GM19043 (cell line): ENCODE measurements around the gene PPIA.
A peak's percentile ranks its signal among the peaks of the same experiment; 100 is the strongest.
"Not testable (repeated sequence)": the region's sequence is repeated elsewhere in the genome, so short reads cannot be mapped to it uniquely, and the experiment has no call there.

Source experiments
- ATAC-seq: cut with Tn5 transposase; IDR thresholded peaks from one replicate; pipeline ENCODE4 v1.9.1; 2021; ENCODE audit warnings: low read depth; ENCODE audit not compliant: unreplicated experiment

Gene PPIA

DNA sequence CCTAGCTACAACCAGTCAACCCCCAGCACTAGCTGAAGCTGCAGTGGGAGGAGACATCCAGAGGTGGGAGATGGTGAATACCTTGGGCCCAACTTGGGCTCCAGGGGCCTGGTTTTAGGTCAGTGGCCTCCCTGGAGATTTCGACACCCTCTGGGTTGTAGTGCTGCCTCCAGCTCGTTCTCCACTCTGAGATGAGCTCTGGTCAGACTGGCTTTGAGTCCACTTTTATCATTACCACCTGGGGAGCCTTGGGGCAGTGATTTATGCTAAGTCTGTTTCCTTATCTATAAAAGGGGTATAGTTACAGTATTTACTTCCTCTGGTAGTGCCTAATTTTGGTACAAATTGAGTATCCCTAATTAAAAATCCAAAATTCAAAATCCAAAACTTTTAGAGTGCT lies 22.8 kb downstream of the PPIA start:
- ATAC-seq, result no peak

DNA sequence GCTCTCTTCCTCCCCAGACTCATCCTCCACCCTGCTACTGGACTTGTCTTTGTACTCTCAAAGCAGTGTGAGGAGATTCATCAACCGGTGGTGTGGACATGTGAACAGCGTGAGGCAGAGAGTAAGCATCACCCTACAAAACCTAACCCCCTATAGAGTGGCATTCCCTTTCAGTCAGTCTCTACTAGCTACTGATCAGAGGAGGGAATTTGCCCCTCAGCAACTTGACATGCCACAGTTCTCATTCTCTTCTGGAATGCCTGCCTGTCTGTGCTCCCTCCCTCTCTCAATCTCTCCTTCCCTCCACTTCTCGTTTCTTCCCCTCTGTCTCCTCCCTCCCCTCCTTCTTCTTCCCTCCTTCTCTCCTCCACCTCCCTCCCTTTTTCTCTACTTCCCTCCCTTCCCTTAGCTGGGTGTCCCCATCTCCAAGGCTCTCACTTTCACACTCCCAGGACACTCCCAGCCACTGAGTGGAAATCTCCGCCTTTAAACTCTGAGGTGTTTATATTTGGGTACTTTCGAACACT lies 26.8 kb downstream of the PPIA start:
- ATAC-seq, result no peak

DNA sequence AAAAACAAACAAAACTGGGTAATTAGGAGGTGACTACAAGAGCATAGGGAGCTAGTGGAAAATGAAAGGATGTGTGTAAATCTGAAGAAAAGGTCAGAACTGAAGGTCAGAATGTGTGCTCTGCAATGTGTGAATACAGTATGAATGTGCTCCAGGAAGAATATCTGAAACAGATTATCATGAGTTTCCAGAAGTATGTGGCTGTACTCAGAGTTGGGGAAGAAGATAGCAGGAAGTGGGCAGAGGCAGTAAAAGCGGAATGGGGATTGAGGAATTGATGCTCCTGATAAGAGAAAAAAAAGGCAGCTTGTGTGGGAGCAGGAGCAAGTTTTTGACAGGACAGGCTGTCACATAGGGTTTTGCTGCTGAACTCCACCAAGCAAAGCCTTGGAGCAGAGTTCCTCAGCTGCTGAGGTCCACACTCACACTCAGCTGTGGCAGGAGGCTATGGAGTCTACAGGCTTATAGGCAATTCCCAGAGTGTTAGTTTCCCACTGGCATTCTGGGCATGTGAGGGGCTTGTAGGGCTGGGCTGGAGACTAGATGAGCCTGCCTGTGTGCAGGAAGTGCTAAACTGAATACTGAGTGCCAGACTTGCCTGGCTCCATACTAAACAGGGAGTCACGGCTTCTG lies 28.5 kb downstream of the PPIA start:
- ATAC-seq, result no peak

DNA sequence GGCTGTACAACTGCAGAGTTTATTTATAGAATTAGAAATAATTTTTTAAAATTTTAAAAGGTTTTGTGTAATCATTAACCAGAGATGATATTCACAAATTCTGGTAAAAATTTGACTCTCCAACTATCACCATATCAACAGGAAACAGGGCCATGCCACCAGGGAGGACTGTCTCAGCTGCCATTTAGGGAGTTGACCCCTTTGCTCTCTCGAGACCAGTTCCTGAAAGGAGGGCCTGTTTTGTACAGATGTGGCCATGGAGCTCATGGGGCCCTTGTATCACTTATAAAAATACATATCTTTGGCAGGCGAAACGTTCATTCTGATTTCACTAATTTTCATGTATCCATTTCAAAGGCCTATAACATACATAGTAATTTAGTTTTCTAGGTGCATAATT lies 31.1 kb downstream of the PPIA start:
- no peak for ATAC-seq

DNA sequence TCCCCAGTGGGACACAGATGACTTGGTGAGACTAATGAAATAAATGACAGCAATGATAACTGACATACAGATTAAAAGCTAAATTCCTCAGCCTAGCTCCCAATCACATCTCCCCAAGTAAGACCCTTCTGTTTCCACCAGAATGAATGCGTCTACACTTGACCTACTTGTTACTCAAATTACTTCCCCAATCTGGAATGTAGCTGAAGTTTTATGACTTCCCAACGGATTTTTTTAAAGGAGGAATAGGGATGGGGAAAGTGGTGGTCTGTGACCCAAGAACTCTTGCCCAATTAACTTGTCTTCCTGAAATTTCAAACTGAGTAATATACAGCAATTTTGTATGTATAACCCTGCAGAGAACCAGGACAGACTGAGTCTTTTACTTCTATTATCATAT lies 42.3 kb downstream of the PPIA start:
- ATAC-seq, result no peak

DNA sequence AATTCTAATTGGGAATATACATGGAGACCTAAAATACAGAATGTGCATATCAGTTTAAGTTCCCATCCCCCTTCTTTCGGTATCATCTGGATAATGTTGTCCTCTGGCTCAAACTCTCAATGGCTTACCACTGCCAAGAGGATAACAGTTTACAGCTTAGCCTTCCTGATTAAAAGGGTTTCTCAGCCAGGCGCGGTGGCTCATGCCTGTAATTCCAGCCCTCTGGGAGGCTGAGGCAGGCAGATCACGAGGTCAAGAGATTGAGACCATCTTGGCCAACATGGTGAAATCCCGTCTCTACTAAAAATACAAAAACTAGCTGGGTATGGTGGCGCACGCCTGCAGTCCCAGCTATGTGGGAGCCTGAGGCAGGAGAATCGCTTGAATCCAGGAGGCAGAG lies 46.2 kb downstream of the PPIA start:
- not testable (repeated sequence) for ATAC-seq

DNA sequence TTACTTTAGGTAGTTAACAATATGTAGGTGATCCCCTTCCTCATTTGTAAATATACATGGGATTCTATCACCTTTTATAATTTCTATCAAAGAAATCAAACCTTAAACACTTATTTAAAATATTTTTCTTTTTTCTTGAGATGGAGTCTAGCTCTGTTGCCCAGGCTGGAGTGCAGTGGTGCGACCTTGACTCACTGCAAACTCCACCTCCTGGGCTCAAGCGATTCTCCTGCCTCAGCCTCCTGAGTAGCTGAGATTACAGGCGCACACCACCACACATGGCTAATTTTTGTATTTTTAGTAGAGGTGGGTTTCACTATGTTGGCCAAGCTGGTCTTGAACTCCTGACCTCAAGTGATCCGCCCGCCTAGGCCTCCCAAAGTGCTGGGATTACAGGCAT lies 47.0 kb downstream of the PPIA start:
- not testable (repeated sequence) for ATAC-seq

DNA sequence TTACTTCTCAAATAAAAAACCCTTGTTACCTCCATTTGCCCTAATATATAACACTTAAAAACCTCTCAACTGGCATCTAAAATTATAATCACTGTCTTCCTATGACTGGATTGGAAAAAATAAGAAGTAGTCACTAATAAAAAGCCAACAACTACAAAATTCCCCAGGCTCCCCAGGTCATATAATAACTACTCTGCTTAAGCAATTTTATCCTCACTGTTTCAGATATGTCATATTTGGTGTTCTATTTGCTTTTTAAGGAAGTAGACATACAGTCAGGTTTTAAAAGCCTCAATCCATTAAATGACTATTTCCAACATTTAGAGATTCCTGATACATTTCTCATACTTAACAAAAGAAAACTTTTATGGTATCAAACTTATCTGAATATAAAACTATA lies 49.0 kb downstream of the PPIA start:
- ATAC-seq, result no peak

DNA sequence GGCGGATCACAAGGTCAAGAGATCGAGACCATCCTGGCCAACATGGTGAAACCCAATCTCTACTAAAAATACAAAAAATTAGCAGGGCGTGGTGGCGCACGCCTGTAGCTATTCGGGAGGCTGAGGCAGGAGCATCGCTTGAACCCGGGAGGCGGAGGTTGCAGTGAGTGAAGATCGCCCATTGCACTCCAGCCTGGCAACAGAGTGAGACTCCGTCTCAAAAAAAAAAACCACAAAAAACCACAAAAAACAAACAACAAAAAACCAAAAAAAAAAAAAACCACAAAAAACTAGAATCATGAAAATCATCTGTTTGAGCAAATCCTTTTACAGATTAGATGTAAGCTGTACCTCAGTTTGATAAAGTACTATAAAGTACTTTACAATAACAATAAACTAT lies 49.9 kb downstream of the PPIA start:
- not testable (repeated sequence) for ATAC-seq

DNA sequence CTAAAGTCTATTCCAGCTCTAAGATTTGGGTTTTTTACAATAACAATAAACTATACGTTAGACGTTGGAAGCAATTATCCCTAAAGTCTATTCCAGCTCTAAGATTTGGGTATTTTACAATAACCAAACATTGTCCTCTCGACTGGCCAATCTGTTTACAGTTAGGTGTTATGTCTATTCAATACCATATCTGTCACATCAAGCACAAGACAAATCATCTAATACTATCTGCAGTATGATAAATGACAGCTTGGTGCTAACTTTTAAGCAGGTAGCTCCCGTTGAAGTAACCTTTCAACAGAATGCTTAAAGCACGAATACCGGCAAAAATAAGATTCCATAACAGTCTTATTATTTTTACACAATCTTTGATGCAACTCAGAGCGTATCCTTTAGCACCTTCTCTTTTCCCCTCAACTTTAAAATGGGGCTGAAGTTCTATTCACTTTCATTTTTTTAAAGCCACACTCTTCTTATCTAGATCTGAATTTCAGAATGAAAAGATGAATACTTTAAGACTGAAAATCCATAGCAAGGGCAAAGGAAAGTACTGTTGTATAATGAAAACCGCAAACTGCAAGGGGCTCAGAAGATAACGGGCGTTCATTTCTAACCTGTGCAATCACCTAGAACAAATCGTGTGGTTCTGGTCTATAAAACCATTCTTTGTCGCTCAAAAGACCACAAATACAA lies 50.5 kb downstream of the PPIA start:
- no peak for ATAC-seq

DNA sequence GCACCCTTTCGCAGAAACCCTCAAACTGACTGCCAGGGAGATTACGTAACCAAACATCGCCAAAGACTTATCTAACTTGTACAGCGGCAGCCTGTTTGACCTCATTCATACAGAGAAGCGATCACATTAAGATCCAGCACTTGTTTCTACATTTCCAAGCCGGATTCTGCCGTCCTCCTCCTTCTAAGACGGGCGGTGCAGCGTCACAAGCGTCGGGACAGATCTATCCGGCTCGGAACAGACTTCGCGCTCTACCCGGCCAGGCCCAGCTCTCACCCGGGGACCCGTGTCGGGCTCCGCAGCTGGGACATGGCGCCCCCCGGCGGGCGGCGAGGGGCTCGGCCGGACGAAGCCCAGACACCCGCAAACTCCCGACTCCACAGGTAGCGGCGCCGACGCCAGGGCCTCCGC lies 51.0 kb downstream of the PPIA start:
- ATAC-seq, result peak; percentile 48

DNA sequence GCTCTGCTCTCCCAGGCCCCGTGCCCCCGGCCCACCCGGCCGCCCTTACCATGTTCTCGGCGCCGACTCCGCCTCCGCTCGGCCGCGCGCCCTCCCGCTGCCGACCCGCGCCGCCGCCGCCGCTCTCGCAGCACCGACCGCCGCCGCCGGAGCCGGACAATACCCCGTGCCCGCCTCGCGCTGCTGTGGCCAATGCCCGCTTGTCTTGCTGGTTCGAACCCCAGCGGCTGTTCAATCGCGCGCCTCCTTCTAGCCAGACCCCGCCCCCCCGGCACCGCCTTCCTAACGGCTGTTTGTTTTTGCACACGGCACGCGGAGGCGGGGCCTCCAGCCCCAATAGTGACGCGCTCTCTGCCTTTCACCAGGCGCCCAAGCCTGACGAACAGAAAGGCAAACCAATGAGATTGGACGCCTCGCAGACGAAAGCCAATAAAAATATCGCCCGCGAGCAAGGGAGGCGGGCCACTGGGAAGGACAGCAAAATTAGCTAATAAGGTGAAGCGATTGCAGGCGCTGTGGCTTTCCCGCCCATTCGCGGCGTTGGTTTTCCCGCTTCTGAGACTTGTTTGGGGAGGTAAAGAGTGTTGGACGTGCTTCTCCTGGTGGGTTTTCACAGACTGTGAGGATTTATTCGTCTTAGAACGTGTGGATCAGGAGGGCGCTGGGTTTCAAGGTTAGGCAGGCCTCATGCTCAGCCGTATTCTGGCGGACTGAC lies 51.6 kb downstream of the PPIA start, which contains the start of gene H2AZ2:
H2AZ2 (minus strand) TSS at position 168 of the 715 bp plus-strand sequence; CDS start at position 52, 116 bp downstream.
- peak; percentile 87 for ATAC-seq

DNA sequence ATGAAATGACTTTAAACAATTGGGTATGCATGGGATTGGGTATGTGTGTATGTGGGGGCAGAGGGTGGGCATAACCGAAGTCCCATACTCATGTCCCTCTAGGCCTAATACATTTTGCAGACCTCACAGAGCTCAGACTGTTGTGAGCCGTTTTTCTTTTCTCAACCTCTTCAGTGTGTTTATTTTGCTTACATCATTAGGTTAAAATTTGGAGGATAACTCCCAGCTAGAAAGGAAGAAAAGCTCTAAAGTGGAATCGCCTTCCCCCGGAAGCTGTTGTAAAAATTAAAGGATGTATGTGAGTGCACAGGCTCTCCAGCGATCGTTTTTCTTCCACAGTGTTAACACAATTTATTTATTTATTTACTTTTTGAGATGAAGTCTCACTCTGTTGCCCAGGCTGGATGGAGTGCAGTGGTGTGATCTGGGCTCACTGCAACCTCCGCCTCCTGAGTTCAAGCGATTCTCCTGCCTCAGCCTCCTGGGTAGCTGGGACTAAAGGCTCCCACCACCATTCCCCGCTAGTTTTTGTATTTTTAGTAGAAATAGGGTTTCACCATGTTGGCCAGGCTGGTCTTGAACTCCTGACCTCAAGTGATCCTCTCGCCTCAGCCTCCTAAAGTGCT lies 52.9 kb downstream of the PPIA start:
- ATAC-seq, result no peak

DNA sequence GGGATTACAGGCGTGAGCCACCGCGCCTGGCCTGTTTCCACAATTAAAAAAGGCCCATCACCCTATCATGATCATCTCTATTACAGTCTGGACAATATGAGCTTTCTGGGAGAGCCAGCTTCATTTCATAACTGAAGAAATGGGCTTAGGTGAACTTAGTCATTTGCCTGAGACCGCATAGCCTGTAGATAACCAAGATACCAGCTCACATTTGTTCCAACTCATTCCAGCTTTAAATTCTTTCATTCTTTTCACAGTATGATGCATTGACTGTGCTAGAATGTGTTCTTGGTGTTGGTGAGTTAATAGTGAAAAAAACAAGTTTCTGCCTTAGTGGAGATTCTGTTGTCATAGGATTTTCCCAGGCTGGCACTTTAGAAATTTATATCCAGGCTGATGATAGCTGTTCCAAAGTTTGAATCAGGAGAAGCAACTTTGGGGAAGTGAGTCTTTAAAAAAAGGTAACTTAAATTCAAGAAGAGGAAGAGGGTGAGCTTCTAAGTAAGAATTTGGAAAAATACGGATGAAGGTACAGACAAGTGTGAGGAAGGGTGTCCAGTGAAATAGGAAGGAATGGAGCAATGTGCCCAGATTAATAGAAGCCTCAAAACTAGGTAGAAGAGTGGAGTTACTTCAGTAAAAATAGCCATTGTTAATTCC lies 53.5 kb downstream of the PPIA start:
- no peak for ATAC-seq

DNA sequence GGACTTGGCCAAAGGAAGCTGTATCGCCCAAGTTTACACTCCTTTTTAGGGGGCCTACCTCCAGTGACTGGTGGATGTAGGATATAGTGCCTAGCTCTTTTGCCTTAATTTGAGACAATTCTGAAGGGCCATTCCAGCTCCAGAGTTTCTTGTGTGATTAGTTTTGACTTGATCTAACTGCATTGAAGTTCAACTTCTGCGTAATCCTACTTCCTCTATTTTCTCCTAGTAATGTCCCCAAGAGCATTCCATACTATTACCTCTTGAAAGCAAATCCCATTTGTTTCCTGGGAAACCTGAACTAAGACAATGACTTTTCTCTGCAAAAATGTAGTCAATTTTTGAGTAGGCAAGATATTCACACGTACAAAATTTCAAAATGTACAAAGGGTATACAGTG lies 56.1 kb downstream of the PPIA start:
- ATAC-seq, result no peak
